Measurements from ENCODE around the gene SDK2.
A peak's percentile ranks its signal among the peaks of the same experiment; 100 is the strongest.

The SDK2 gene

DNA sequence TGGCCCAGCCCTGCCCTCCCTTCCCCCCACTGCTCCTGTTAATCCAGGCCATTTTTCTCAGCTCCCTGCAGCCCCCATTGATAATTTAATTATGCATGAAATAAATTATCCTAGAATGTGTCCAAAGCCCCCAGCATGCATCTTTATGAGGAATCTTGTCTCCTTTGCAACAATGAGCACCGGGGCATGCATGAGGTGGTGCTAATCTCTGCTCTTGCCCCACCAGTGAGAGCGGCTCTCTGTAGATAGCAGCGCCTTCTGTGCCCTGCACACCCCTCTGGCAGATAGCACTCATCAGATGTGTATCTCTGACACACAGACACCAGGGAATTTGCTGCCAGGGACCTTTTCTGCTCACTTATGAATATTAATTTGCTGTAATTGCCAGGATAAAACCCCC lies 192.2 kb downstream of the SDK2 start:
- no peak for DNase-seq (ENCODE audit: low spot score)

DNA sequence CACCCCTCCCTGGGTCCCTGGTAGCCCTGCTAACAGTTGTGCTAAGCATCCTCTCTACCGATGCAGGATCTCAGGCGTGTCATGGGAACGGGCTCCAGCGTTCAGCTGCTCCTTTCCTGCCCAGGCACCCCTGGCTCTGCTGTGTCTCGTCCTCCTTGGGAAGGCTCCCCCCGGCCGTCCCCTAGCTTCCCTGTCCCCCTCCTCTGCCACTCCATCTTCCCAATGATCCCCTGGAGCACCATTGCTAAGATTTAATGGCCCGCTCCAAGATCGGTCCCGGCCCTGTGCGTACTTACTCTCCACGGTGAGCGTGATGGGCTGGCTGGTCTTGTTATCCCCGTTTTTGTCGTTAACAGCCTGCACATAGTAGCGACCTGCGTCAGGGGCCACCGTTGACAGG lies 196.9 kb downstream of the SDK2 start:
- no peak for DNase-seq (ENCODE audit: low spot score)

DNA sequence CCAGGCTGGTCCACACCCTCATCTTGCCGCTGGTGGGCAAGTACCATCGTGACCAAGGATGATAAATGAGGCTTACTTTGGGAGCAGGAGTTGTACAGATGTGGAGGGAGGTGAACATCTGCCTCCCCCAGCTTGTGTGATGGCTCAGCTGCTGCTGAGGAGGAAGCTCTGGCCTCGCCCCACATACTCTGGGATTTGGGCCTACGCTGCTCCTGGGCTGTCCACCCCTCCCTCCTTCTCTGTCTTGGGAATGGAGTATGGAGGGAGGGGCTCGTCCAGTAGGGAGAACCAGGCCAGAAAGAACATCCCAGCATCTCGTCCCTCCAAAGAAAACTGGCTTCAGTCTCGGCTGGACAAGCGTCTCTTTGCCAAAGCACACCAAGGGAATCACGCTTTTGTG lies 197.6 kb downstream of the SDK2 start:
- DNase-seq (ENCODE audit: low spot score) = no peak

DNA sequence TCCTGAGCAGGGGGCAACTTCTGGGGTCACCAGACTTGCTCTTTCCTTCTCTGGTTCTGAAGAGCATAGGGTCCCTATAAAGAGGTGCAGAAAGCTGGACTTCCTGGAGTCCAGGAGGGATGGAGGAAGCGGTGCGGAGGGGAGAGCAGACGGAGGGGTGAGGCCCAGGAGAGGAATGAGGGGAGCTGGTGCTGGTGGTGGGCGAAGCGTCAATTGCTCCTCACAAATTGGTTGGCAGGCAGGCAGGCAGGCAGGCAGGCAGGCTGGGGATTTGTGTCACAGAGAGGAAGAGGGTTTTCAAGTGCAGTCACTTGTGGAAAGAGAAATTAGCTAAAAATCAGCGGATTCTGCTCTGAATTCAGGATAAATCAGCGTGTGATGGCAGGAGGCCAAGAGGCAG lies 198.8 kb downstream of the SDK2 start:
- DNase-seq (ENCODE audit: low spot score) = no peak

DNA sequence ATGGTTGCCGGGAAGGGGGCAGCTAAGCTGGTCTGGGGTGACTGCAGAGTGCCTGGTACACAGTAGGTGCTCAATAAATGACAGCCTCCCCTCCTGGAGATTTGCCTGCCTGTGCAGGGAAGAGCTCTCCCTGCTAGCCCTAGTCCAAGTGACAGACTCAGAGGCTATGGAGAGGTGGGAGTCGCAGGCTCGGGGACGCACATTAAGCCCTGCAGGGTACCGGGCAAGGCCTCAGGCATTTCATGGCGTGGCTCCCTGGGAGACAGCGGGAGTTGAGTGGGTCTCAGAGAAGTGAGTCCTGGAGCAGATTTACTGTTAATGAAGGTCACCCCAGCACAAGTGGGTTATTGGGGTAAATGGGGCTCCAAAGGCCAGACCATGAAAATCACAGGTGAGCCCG lies 200.2 kb downstream of the SDK2 start:
- no peak for DNase-seq (ENCODE audit: low spot score)

DNA sequence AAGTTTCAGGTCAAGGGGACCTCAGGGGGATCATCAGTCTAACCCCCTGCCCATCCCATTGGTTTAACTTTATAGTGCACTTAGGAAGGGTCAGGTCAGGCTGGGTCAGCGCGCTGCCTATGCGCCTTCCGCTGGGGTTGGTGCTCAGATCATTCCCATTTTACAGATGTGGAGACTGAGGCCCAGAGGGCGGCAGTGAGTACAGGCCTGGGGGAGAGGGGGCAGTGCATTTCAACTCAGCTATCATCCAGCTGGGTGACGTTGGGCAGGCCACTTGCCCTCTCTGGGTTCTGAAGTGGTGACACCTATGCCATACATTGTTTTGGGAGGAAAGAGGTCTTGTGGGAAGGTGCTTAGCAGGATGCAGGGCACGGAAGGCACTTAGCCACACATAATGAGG lies 204.6 kb downstream of the SDK2 start:
- no peak for DNase-seq (ENCODE audit: low spot score)

DNA sequence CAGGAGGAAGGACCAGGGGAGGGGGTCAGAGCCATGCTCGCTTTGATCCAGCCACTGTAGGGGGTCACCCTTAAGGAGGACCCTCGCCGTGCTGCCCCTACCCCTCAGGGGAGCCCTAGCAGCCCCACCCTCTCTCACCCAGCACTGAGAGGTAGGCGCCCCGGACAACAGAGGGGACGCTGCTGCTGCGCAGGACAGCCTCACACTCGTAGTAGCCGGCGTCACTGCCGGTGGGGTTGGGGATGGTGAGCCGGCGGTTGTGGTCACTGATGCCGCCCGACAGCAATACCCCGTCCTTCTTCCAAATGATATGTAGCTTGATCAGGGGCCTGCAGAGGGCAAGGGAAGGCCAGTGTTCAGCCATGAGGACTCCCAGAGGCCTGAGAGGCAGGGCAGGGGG lies 206.4 kb downstream of the SDK2 start:
- DNase-seq (ENCODE audit: low spot score) = no peak

DNA sequence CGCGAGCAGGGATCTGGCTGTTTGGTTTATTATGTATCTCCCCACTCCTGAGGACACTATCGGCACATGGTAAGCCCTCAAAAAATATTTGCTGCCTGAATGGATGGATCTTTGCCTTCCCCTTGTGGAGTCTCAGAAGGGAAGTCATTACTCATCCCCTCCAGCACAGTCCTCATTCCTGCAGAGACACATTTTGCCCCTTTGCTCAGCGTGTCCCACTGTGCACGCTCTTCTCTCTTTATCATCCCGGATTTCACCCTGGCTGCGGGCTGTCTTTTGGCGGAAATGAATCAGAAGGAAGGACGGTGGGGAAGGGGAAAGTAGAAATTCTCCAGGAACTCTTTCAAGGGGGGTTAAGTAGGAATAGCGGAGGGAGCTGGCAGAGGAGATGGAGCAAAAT lies 207.3 kb downstream of the SDK2 start:
- DNase-seq (ENCODE audit: low spot score) = no peak

DNA sequence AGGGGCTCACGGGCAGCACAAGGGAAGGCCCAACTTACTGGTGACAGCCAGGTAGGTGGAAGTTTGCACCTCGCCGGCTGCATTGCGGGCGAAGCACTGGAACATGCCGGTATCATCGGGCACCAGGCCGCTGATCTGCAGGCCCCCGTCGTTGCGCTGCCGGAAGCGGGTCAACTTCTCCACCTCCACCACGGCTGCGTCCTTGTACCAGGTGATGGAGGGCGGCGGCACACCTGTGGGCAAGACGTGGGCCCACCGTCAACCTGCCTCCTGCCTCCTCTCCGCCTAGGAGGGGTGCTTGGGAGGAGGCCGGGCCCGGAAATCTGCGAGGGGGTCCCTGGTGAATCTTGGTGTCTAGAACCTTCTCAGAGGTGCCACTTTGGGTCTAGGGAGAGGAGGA lies 208.8 kb downstream of the SDK2 start:
- no peak for DNase-seq (ENCODE audit: low spot score)

DNA sequence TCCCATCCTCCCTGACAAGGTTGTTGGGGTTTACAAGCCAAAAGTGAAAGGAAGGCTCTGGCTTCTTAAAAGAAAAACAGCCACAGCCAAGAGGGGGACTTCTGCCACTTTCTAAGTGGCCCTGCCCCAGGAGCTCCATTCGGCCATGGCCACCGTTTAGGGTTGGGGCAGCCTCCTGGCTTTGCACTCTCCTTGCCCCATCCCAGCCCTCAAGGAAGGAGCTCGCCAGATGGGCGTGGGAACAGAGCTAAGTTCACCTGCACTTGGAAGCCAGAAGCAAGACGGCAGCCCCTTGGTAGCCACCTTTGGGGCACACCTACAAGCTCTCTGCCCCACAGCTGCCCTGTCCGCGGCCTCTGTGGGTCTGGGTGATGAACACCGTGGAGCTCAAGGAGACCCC lies 210.1 kb downstream of the SDK2 start:
- DNase-seq (ENCODE audit: low spot score) = no peak

DNA sequence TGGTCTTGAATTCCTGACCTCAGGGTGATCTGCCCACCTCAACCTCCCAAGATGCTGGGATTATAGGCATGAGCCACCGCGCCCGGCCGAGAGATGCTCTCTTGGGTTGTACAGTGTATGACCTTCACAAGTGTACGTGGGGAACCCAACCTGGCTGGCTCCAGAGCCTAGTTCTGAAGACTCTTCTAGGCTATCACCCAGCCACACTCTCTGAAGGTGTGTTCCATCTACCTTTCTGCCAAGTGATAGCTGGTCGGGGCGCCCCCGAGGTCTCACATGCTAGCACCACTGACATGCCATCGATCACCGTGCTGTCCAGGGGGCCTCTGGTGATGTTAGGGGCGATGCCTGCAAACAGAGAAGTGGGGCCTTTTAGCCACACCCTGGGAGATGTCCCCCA lies 210.7 kb downstream of the SDK2 start:
- DNase-seq (ENCODE audit: low spot score) = no peak

DNA sequence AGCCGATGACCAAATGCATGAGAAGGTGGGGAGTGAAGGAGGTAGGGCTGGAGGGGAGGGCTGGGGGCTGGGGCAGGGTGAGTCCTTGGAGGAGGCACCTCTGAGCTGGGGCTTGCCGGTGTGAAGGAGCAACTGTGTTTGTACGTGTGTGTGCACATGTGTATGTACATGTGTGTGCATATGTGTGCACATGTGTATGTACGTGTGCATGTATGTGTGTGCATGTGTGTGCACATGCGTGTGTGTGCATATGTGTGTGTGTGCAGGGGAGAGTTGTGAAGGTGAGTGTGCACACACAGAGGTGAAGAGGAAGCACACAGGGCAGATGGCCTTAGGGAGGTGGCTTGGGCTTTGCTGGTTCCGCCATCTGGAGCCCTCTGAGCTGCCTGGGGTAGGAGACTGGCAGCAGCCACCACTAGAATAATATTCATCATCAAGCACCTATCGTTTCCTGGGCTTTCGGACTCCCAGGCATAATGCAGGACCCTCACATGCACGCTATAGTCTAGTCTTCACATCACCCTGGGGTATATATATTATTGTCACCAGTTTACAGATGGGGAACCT lies 211.5 kb downstream of the SDK2 start:
- DNase-seq (ENCODE audit: low spot score) = no peak

DNA sequence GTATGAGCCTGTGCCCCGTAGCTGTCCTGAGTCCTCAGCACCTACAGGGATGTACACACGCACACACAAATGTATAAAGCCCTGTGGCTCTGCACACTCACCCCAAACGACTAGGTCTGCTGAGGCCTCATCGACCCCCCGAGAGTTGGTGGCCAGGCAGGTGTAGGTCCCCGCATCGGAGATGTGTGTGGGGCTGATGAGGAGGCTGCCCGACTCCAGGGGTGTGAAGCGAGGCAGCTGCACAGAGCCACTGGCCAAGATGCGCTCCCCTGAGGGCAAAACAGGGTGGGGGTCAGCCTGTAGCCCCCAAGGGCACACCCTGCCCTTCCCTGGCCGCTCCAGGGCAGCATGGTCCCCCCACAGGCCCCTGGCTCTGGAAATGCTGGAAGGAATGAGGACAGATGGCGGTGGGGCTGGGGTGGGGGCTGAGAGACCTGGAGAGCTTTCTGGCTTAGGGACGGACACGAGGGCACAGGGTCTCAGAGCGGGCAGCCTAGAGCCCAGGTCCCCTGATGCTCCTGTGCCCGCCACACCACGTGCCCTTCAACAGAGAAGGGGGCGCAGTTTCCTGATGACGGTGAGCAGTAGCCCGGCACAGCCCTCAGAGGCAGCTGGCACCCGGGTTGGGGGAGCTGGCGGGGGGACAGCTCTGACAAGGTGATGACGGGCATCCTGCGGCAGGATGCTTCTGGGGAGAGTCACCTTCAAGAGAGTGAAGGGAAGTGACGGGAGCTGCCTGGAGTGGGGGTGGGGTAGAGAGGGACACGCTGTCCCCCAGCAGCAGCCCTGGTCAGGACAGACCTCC lies 212.6 kb downstream of the SDK2 start:
- DNase-seq (ENCODE audit: low spot score) = no peak

DNA sequence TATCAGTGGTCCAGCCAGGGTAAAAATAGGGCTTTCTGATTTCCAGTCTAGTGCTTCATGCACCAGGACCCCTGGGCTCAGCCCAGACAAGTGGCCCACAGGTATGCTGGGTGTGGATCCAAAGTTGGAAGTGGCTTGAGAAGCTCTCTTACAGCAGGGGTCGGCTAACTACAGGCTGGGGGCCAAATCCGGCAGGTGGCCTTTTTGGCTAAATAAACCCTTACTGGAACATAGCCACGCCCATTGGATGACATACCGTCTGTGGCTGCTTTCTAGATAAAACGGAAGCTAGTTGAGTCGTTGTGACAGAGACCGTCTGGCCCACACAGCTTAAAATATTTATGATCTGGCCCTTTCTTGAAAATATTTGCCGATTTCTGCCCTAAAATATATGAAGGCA lies 213.4 kb downstream of the SDK2 start:
- DNase-seq (ENCODE audit: low spot score) = no peak

DNA sequence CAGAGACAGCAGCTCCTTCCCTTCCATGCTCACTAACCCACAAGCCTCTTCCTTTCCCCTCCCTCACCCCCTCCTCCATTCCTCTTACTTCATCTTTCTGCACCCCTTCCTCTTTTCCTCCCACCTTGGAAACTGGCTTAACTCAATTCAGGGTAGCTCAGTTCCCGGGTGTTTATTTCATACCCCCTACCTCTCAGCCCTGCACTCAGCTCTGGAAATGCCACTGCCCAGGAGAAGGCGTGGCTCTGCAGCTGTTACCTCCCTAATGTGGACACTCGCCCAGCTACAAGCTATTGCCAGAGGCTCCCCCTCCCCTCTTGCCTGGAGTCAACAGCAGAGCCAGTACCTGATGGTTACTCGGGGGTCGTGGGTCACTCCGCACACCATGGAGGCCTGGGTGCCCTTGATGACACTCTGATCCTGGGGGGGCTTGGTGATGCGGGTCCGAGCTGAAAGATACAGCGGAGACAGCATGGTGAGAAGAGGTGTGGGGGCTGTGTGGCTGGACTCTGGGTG lies 214.0 kb downstream of the SDK2 start:
- no peak for DNase-seq (ENCODE audit: low spot score)

DNA sequence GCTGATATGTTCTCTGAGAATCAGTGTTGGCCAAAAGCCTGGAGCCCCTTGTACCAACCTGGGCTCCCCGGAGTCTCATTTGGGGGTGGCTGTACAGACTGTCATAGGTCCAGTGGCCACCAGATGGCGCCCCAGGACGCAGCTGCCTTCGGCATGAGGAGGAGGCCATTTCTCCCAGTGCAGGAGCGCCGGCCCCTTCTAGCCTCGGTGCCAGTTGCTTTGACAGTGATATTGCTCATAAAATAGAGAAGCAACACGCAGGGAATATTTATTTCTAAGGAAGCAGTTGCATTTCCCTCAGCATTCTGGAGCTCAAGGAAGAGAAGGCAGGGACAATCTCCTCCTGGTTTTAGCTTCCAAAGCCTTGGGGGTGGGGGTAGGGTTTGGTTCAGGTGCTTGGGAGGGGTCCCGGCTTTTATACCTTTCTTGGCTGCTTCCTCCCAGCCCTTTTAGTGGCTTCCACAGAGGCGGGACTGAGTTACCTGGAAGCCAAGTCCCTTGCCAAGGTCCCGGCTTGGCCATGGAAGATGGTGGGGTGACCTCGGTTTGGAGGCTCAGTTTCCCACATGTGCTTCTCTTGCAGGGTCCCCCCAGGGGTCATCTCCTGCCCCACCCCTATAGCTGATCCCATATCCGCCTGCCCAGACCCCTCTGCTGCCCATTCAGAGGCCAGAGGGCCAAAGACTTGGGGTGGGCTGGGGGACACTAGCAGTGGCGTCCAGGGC lies 214.6 kb downstream of the SDK2 start:
- DNase-seq (ENCODE audit: low spot score) = peak; percentile 95

DNA sequence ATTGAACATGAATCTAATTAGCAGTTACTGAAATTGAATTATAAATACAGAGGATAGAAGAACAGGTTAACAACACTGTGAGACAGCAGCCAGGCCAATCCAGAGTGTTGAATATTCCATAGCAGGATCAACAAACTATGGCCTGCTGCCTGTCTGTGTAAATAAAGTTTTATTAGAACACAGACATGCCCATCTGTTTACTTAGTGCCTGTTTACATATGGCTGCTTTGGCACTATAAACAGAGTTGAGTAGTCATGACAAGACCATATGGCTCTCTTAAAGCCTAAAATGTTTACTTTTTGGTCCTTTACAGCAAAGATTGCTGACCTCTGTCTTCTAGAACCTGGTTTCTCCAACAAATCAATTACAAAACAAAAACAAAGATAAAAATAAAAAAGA lies 217.0 kb downstream of the SDK2 start:
- no peak for DNase-seq (ENCODE audit: low spot score)

DNA sequence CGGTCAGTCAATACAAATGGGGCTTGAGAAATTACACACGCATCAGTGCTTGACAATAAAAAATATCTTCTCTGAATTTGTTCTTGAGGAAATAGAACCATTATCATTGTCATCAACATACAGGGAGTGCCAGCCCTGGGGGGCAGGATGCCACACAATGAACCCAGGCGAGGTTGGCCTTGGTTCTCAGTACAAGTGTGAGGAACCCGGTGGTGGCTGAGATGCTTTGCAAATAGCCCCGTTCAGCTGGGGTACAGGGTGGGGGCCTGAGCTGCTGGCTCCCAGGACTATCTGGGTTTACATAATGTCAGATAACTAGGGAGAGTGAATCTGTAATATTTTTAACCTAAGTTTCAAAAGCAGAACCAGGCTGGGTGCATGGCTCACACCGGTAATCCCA lies 219.7 kb downstream of the SDK2 start:
- DNase-seq (ENCODE audit: low spot score) = no peak

DNA sequence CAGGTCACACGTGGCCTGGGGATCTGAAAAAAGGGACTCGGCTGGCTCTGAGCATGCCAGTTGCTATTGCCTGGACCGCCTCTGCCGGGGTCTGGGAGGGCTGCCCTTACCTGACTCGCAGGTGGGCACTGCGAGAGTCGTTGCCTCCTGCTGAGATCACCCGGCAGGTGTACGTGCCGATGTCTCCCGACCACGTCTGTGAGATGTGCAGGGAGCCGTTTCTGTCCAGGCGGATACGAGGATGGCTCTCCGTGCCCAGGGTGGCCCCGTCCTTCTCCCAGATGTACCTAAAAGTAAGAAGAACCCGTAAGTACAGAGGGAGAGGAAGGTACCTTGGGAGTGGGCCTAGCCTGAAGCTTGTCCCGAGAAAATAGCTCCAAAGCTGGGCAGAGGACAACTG lies 220.4 kb downstream of the SDK2 start:
- DNase-seq (ENCODE audit: low spot score) = no peak

DNA sequence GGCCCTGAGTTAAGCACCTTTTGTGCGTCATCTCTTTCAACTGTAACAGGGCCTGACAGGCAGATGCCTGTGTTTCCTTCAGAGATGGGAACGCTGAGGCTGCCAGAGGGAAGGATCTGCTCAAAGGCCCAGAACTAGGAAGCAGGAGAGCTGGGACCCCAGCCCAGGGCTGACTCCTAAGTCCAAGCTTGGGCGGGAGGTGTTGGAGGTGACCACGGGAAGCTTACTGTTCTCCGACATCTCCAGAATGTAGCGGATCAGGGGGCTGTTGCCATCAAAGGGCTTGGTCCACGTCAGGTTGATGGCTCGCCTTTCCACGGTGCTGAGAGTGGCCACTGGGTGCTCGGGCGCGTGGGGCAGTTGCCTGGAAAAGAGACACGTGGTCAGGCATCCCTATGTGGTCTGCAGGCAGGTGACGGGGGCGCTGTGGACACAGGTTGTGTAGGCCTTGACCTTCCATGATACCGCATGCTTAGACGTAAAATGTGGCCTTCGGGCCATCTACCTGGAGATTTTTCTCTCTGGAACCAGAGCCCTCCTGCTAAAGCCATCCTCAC lies 221.0 kb downstream of the SDK2 start:
- DNase-seq (ENCODE audit: low spot score) = no peak

DNA sequence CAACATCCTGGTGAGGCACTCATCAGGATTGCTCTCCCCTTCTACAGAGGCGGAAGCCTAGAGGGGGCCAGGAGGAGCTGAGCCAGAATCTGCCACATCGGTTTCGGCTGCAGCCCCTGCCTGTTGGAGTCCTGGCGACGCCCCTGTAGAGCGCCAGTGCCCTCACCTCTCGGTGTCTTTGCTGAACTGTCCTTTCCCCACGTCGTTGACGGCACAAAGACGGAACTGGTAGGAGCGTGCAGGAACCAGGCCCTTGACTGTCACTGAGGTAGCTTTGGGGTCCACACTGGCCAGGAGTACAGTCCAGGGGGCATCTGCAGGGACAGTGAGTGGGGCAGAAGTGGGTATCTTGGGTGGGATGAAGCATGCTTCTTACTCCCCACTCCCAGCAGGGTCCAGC lies 222.1 kb downstream of the SDK2 start:
- no peak for DNase-seq (ENCODE audit: low spot score)

DNA sequence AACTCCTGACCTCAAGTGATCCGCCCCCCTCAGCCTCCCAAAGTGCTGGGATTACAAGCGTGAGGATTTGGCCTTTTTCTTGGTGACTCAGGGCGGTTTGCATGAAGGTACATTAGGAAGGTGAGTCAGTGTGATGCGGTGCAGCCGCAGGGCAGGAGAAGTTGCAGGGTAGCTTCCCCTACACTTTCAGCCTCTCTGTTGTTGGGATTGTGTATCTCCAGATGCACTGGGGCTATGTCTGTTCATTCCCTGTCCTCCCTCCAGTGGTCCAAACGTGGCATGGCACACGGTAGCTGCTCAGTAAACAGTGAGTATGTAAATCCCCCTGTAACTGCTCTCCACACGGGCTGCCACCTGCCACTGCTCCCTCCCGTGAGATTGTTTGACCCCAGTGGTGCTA lies 223.3 kb downstream of the SDK2 start:
- no peak for DNase-seq (ENCODE audit: low spot score)

DNA sequence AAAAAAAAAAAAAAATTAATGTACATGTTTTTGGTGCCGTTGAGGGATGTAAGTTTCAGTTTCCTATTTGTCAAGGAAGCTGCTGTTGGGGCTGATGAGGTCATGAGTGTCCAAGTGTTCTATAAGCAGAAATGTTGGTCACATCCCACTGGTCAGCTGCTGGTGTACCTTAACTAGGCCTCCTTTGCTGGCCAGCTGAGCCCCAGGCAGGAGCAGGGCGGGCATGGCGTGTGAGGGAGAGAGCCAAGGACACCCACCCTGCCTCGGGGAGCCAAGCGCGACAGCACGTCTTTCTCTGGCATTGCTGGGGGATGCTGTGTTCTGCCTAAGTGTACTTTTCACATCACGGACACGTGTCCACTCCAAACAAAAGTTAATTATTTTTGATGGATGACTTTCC lies 224.4 kb downstream of the SDK2 start:
- no peak for DNase-seq (ENCODE audit: low spot score)
